PFSK-1 (cell line): ENCODE data around the gene HMCN2.

ENCODE experiments used
- FOXP2 ChIP-seq: optimal IDR thresholded peaks from 2 replicates; pipeline ENCODE3; 2011; ENCODE audit warnings: borderline replicate concordance, control low read depth, inconsistent platforms; ENCODE audit not compliant: insufficient read depth; ENCODE audit errors: extremely low read length, extremely low read depth
- POLR2AphosphoS5 ChIP-seq: IDR thresholded peaks from 2 replicates; pipeline ENCODE4 v1.6.1; 2012; ENCODE audit warnings: low read depth, mild to moderate bottlenecking, control low read depth, low read length, moderate library complexity
- REST ChIP-seq, 2 experiments: IDR thresholded peaks; 2 replicates each; pipeline versions ENCODE4 v1.6.1 to v1.8.0; 2011 to 2012; ENCODE audit warnings: low read depth in 2 of 2, low read length in 2 of 2, control low read depth in 1 of 2, inconsistent platforms in 1 of 2, mild to moderate bottlenecking in 1 of 2, moderate library complexity in 1 of 2; ENCODE audit not compliant: insufficient read depth in 1 of 2
- SIN3A ChIP-seq: IDR thresholded peaks from 2 replicates; pipeline ENCODE4 v1.6.1; 2012; ENCODE audit warnings: mild to moderate bottlenecking, low read length, moderate library complexity, borderline replicate concordance; ENCODE audit not compliant: insufficient read depth
- TAF1 ChIP-seq: IDR thresholded peaks from 2 replicates; pipeline ENCODE4 v1.6.1; 2012; ENCODE audit warnings: low read length, control low read depth, borderline replicate concordance; ENCODE audit not compliant: insufficient read depth

The HMCN2 gene

GRCh38 chr9:130364619-130365322, 99.2 kb downstream of the HMCN2 start:
- no peak for TF ChIP-seq REST (IDR thresholded peaks at IDR 0.05; ENCODE audit: insufficient read depth in 1 of 2, low read depth in 2 of 2, low read length in 2 of 2)

GRCh38 chr9:130365323-130365721, 99.8 kb downstream of the HMCN2 start:
- TF ChIP-seq SIN3A, result no peak
- TF ChIP-seq REST (IDR thresholded peaks at IDR 0.05; ENCODE audit: insufficient read depth in 1 of 2, low read depth in 2 of 2, low read length in 2 of 2), result no peak
- TF ChIP-seq POLR2AphosphoS5, result no peak
- TF ChIP-seq TAF1, result no peak
- TF ChIP-seq FOXP2, result no peak

- TF ChIP-seq FOXP2, result no peak
- no peak for TF ChIP-seq TAF1
- no peak for TF ChIP-seq REST (IDR thresholded peaks at IDR 0.05; ENCODE audit: insufficient read depth in 1 of 2, low read depth in 2 of 2, low read length in 2 of 2)
- TF ChIP-seq SIN3A, result no peak
- TF ChIP-seq POLR2AphosphoS5, result no peak
Observed at GRCh38 chr9:130366072-130366471, 100.5 kb downstream of the HMCN2 start.

GRCh38 chr9:130366888-130367550, 101.5 kb downstream of the HMCN2 start:
- no peak for TF ChIP-seq SIN3A
- TF ChIP-seq REST (IDR thresholded peaks at IDR 0.05; ENCODE audit: insufficient read depth in 1 of 2, low read depth in 2 of 2, low read length in 2 of 2), result no peak
- no peak for TF ChIP-seq FOXP2
- no peak for TF ChIP-seq TAF1

- no peak for TF ChIP-seq SIN3A
- no peak for TF ChIP-seq FOXP2
- no peak for TF ChIP-seq TAF1
- TF ChIP-seq REST (IDR thresholded peaks at IDR 0.05; ENCODE audit: insufficient read depth in 1 of 2, low read depth in 2 of 2, low read length in 2 of 2), result no peak
- no peak for TF ChIP-seq POLR2AphosphoS5
Observed at GRCh38 chr9:130368631-130369103, 103.1 kb downstream of the HMCN2 start.
